Measurements from ENCODE around the gene SCUBE3. TPM values are rescaled to one million over a fixed set of nuclear protein-coding genes. Genes with fewer than 3 reads are reported as not detected.
A peak's percentile ranks its signal among the peaks of the same experiment; 100 is the strongest.

The SCUBE3 gene
- total and polyA plus RNA-seq, 9 of the 15 experiments (the other 6 are each of a cell fraction or from before 2014, with no cell fraction given): 0.01 to 0.11 TPM; not detected in 7

GRCh38 chr6:35208419-35208818 is 5.3 kb upstream of the SCUBE3 start:
- no TSS peak for BruUV-seq (replicated peaks)
- TF ChIP-seq ELF4 (CRISPR knock-in tag; IDR thresholded peaks at IDR 0.05) (0 out of 2 replicates have a peak, but pooled peaks have one; percentile 39), MITF (IDR thresholded peaks at IDR 0.05) (no peak), YY1 (IDR thresholded peaks at IDR 0.05; ENCODE audit: borderline replicate concordance in 1 of 3, control insufficient read depth in 1 of 3, extremely low read depth in 1 of 3, insufficient read depth in 3 of 3, insufficient read length in 1 of 3, insufficient replicate concordance in 2 of 3, low read depth in 1 of 3, low read length in 2 of 3) (no peak), FOXM1 (IDR thresholded peaks at IDR 0.05; ENCODE audit: low read depth) (no peak), FOXM1 (CRISPR knock-in tag; IDR thresholded peaks at IDR 0.05; ENCODE audit: low read depth) (no peak), RNF2 (IDR thresholded peaks at IDR 0.05) (no peak), ZSCAN29 (IDR thresholded peaks at IDR 0.05) (no peak), KDM5B (IDR thresholded peaks at IDR 0.05; ENCODE audit: insufficient replicate concordance, low read depth, low read length) (no peak), MTA2 (IDR thresholded peaks at IDR 0.05; ENCODE audit: low read depth) (no peak), MAZ (CRISPR knock-in tag; conservative IDR thresholded peaks at IDR 0.05 in 1 of 2, IDR thresholded peaks at IDR 0.05 in 1 of 2) (no peak), ZKSCAN8 (CRISPR knock-in tag; IDR thresholded peaks at IDR 0.05) (no peak), E2F4 (CRISPR knock-in tag; IDR thresholded peaks at IDR 0.05; ENCODE audit: low read depth) (no peak), PCBP2 (IDR thresholded peaks at IDR 0.05; ENCODE audit: low read depth, low read length, poor library complexity, severe bottlenecking) (no peak), SMARCA5 (IDR thresholded peaks at IDR 0.05) (no peak), ZNF184 (CRISPR knock-in tag; IDR thresholded peaks at IDR 0.05) (no peak), ARHGAP35 (IDR thresholded peaks at IDR 0.05; ENCODE audit: partially characterized antibody) (no peak), EHMT2 (IDR thresholded peaks at IDR 0.05) (no peak), IRF2 (CRISPR knock-in tag; IDR thresholded peaks at IDR 0.05) (no peak), MEF2D (tag; conservative IDR thresholded peaks at IDR 0.05; ENCODE audit: low read depth) (no peak), CTBP1 (IDR thresholded peaks at IDR 0.05; ENCODE audit: borderline replicate concordance) (0 out of 2 replicates have a peak, but pooled peaks have one; percentile 51), E2F1 (CRISPR knock-in tag; IDR thresholded peaks at IDR 0.05) (no peak)

More at GRCh38 chr6:35208419-35208818, 5.3 kb upstream of the SCUBE3 start:
- peaks cover 0 to 4% of the 10 kb centered on the region in 2 experiments; a peak in 1 of 5 replicates for H3K4me1 ChIP-seq (replicated peaks in 1 of 2; ENCODE audit: control insufficient read depth in 2 of 2, insufficient read depth in 2 of 2, low read length in 2 of 2)
- H3K27ac ChIP-seq (ENCODE audit: extremely low read depth, low read depth, low read length): no peak overlapping the region
- no peak overlapping the region for H3K9ac ChIP-seq (ENCODE audit: insufficient read depth in 1 of 2, low read depth in 2 of 2, low read length in 2 of 2)
- WGBS (ENCODE audit: insufficient coverage, low coverage, missing lambda C conversion rate): 0% methylated on average over 4 of the region's 4 CpGs
- H3K27me3 ChIP-seq (ENCODE audit: control insufficient read depth in 2 of 2, insufficient read depth in 2 of 2, low read length in 2 of 2): peaks cover 39 to 71% of the 10 kb centered on the region in 2 experiments
- intact Hi-C loops (cut with micrococcal nuclease): no loop called here
- H3K9me1 ChIP-seq (ENCODE audit: control insufficient read depth, insufficient read depth, low read length): no peaks in the 10 kb centered on the region
- H3K79me2 ChIP-seq (ENCODE audit: control insufficient read depth, insufficient read depth, low read length): no peaks in the 10 kb centered on the region
- no peak overlapping the region for H2AFZ ChIP-seq (ENCODE audit: low read depth, low read length)
- ChIA-PET POLR2A (interaction anchor here (0.6 to 1.7 kb wide), 8 partner anchors 10 to 115 kb away, joined by 3 to 5 read pairs (median 3); no protein-coding TSS in a partner anchor), CTCF (ENCODE audit: low intra/inter-chr PET ratio) (no interaction called here)
- no peaks in the 10 kb centered on the region for H3K36me3 ChIP-seq (ENCODE audit: control insufficient read depth, insufficient read depth, low read length)
- DNase-seq (ENCODE audit: extremely low read depth in 1 of 4, low spot score in 3 of 4) (peak in 2 of 4 experiments; percentile 41 to 44), ATAC-seq (no peak), FAIRE-seq (no peak)
- peaks cover 12% of the 10 kb centered on the region; the same call in 1 of the 2 replicates for H4K20me1 ChIP-seq (replicated peaks; ENCODE audit: control insufficient read depth, insufficient read depth, low read length)
- in situ Hi-C loops (cut with MboI): no loop called here
- no peak overlapping the region for H3K4me3 ChIP-seq
- H3K4me2 ChIP-seq (ENCODE audit: insufficient read depth, low read length): no peak overlapping the region
- H3K9me3 ChIP-seq (replicated peaks; ENCODE audit: control insufficient read depth, insufficient read depth, low read depth, low read length): no peaks in the 10 kb centered on the region
